GM18909 (cell line): Measurements from ENCODE around the gene MKNK1.

Experiments
- ATAC-seq: cut with Tn5 transposase; IDR thresholded peaks from one replicate; pipeline ENCODE4 v1.9.1; 2021; ENCODE audit warnings: mild to moderate bottlenecking; ENCODE audit not compliant: unreplicated experiment, poor library complexity

The MKNK1 gene

DNA sequence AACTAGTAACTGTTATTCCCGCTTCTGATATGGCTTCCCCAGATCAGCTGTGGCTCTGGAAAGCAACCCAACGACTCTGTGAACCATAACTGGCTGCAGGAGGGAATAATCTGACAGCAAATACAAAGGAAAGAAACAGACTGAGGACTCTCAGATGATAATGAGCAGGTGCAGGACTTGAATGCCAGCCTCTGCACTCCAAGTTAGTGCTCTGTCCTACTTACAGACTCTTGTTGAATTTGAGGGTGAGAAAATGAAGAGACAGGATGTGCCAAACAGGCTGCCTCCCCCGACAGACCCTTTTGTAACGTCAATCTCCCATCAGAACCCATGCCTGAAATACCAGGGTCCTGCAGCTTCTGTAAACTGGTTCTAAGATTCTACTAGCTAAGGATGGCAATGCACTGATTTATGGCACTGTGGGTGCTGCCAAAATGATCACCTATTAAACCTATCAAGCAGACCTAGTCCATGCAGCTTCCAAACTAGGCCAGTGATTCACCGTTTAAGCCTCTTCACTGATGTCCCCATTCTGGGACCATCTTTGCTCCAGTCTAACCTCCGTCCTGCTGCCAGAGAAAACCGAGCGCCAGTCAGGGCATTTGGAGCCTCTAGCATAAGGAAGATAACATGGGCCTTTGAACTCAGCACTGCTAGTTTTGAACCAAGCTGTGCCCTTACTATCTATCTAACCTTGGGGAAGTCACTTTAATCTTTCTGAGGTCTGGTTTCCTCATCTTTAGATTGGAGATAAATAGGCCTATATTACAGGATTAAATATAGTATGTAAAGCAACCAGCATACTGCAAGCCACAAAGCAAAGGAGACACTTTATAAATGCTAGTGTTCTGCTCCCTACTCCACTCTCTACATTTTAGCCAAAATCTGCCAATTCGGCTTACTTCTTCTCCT, 4.8 kb downstream of the MKNK1 start:
- ATAC-seq: no peak

DNA sequence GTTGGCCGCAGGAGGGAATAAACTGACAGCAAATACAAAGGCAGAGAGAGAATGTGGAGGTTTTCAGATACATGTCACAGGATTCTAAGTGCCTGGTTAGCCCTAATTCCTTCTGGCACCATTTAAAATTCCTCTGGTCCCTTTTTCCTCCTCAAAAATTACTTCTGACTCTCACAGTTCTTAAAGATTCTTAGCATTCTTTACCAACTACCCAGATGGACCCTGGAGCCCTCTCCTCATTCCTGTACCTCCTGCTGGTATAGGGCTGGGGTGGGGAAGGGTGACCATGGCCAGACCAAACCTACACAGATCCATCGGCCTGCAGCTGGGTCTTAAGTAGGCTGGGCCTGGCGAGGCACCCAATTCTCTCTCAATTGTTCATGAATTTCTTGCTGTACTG, 7.2 kb downstream of the MKNK1 start:
- ATAC-seq: no peak

DNA sequence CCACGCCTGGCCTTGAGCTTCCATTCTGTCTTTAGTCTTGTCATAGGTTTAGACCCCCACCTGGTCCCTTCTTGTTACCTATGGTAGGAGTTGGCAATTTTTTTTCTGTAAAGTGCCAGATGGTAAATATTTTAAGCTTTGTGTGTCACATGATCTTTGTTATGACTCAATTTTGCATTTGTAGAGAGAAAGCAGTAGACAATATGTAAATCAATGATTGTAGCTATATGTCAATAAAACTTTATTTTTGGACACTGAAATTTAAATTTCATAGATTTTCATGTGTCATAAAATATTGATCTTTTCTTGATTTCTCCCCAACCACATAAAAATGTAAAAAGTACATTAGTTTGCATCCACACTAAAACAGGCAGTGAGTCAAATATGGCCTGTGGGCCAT, 8.0 kb downstream of the MKNK1 start:
- ATAC-seq: no peak

DNA sequence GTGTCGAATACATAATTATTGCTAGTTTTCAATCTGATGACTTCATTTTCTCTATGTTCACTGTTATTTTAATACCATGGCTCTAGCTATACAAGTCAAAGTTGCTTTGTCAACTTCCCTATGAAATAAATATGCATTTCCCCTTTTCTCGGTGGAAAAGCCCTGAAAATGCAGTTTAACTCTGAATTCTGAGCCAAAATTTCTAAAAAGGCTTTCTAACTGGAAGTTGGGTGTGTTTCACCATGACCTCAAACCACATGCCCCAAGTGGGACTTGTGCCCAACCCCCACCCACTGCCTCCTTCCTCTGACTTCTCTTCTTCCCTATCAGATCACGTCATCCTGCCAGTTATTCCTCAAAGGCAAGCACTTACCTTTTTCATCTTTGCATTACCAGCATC, 8.9 kb downstream of the MKNK1 start:
- ATAC-seq: no peak

DNA sequence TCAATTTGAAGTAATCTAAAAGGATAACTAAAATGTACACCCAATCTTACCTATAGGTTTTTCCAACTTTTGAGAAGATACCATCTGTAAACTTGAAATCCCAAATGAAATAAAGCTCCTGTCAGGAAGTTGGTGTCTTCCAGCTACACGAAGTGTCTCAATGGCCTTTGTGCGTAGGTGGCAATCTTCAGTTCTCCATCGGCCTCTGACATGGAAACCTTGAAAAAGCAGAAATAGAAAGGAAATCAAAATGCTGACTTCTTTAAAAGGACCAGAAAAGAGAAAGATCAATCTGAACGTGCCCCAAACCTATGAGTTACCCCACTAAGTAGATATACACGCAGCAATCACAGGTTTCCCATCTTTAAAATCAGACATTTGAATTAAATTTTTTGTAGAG, 10.0 kb downstream of the MKNK1 start:
- no peak for ATAC-seq

DNA sequence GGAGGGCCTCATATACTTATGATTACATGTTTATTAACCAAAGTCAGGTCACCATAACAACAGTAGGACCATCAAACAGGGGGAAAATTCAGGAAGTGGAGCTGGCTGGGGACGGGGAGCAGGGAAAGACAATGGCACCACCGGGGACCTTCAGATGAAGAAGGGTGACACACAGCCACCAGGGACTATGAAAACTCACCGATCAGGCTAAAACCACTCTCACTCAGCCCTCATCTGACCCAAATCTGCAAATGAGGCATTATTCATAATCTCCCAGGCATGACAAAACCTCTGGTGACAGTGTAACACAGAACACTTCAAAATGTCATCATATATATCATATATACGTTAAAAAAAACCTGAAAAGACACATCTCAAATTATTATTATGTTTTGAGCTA, 11.2 kb downstream of the MKNK1 start:
- ATAC-seq: no peak

DNA sequence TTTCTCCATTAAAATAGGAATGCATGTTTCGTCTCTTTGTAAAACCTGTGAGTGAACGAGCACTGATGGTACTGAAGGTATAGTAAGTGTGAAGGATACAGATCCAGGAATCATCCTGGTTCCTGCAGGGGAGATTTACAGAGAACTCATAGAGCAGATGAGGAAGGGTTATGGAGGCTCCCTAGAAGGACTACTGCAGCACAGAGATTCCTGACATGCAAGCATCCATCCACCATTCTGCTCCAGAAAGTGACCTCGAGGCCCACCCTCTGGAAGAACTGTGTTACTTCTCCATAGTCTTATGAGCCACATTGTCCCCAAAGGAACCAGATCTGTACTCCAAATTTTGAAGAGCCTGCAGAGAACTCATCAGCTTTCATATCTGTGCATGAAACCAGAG, 14.5 kb downstream of the MKNK1 start:
- ATAC-seq: no peak

DNA sequence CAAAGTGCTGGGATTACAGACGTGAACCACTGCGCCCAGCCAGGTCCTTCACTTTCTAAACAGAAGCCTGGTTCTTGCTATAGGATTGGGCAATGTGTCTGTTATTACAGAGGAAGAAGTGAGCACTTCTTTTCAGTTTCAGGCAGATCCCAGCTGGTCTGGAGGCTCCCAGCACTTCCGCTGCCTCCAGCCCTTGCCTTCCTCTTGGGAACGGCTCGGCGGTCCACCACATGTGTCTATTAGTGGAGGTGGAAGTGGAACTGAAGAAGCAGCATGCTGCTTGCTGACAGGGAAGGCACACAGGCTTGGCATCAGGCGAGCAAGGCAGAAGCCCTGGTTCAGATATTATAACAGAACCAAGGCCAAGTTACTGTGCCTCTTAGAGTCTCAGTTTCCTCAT, 17.0 kb downstream of the MKNK1 start:
- no peak for ATAC-seq

DNA sequence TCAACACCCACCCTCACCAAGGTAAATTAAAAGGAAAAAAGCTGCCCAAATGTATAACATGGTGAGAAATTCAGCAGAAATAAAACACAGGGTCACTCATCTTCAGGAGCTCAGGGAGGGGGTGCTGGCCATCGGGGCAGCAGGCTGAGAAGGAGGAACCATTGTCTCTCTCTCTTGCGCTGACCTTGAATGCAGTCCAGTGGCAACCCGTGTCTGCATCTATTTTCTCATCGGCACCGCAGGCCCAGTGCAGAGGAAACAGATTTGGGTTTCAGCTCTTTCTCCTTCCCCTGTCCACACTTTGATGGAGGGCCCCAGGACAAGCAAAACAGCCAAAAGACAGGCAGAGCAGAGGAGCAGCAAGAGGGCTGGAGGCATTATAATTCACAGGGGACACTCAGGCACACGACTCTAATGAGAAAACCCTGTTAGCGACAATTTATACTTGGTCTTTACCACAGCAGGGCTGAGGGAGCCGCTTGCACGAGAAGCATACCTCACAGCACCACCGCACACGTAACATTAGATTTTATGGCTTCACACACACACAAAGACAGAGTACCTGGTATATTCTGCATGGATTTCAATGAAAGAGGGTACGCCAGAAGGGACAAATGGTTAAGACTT, 18.6 kb downstream of the MKNK1 start:
- no peak for ATAC-seq

DNA sequence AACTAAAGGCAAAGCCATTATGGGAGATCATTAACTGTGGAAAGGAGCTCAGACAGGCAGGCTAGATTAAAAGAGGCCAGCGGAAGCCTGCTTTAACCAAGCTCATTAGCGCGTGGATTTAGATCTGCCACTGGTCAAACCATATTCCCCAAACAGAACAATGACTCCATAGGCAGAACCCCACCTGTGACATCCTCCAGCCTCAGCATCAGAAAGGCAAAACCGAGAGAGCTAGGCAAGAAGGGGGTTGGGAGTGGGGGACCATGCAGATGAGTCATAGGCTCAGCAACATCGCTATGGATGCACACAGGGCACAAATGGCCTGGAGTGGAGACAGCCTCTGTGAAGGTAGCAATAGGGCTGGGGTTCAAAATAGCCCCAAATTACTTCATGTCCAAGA, 20.6 kb downstream of the MKNK1 start:
- no peak for ATAC-seq

DNA sequence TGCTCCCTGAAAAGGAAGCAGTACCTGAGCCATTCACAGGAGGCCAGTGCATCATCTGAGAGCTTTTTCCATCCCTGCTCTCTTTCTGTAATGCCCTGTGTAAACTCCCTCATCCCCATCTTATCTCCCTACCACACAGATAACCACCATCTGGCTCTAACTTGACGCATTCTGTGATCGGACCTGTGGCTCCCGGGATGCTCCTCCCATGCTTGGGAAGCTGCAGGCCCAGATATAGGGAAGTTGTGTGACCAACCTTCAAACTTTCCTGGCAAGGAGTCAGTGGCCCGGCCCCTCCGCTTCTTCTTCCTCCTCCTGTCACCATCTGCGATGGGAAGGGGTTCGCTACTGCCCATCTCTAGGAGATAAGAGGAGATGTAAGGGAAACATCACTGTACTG, 21.1 kb downstream of the MKNK1 start:
- ATAC-seq: no peak

DNA sequence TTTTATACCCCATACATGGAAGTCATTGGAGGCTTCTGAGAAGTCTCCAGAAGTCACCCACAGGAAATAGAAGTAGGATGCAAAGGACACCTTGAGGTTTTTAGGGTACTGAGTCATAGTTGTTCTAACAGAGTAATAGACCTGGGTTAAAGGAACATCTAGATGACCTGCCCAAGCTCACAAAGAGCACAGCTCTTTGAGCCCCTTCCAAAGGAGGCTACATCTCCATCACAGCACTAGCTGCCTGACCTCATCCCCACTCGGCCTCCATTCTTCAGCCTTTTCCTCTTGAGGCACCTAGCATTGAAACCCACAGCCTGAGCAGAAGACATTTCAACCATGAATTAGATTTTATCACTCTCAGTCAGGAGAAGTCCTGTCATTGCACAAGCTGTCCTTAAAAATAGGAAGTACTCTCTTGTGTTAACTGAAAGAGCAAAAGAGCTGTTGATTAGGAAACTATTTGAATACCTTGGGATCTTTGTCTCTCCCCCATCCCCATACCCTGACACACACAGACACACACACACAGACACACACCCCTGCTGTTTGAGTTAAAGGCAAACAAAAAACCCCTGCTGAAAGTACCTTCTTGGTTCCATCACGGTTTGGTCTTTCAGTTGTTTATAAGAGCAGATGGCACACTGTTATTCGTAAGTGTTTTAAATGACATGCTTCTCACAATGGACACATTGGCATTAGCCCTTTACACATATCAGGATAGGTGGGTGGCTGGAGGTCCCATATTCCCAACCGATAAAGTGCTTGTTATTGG, 22.2 kb downstream of the MKNK1 start:
- ATAC-seq: no peak

DNA sequence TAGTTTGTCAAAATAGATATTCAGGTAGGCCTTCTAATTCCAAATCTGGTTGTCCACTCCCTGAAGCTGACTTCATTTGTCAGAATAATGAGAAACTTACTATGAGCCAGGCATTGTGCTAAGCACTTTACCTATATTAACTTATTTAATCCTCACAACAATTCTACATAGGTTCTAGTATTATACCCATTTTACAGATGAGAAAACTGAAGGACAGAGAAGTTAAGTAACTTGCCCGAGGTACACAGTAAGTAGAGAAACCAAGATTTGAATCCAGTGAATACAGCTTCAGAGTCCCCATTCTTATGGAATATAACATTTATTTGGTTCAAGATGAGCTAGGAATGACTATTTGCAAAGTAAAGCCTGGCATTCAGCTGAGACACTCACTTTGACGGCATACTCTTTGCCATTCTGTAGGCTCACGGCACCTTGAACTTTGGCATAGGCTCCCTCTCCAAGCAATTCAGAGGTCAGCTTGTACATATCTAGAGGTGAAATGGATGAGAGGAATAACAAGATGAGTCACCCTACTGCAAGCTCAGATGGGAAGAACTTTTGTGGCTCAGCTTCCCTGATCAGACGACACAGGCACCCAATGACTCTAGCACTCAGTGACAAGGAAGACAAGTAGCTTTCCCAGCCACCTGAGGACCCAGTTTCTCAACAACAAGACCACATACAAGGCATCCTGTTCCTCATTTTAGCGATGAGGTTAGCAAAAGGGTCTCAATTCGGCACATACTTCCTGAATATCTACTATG, 23.7 kb downstream of the MKNK1 start:
- ATAC-seq: no peak

DNA sequence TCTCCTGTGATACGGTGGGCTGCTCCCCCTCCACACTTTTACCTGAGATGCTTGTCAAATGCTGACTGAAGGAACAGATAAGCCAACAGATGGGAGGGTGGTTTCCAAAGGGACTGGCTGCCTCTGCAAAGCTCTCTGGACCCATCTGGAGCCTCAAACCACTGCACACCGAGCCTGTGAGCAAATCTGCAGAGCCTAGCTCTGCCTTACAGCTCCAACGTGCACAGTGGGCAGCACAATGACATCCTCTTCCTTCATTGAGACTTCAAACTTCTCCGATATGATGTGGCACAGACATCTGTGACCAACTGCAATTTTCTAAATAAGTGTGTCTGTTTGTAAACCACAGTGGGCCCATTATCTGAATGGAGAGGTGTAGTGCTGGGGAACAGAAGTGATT, 26.4 kb downstream of the MKNK1 start:
- no peak for ATAC-seq

DNA sequence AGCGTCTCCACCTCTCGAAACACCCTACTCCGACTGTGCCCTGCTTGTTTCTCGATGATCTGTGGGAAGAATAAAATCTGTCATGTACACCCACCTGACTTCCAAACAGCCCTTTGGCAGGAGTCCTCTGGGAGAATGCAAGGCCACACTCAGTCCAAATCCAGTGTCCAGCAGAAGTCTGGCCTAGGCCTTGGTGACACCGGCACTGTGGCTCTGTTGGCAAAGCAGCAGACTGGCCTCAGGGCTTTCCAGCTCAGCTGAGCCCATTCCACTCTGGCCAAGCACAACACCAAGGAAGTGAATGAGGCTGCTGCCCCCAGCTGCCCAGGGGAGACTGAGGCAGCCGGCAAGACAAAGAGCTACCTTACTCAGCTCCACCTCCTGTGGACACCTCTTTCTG, 27.5 kb downstream of the MKNK1 start:
- no peak for ATAC-seq

DNA sequence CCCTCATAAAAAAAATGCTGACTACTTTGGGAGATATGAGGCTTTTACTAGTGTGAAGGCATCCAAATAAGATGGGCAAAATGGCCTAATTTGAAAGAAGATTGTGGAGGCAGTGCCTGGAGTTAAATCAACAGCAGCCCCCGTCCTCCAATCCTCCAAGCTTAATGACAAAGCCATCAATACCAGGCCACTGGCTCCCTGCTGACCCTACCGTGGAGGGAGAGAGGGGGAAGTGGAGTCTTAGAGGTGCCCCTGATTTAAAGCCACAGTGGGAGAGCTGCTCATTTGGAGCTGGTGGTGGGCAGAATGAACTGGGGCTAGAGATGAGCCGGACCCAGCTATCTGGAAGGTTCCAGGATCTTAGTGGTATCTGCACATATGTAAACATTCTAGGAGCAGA, 28.3 kb downstream of the MKNK1 start:
- no peak for ATAC-seq

DNA sequence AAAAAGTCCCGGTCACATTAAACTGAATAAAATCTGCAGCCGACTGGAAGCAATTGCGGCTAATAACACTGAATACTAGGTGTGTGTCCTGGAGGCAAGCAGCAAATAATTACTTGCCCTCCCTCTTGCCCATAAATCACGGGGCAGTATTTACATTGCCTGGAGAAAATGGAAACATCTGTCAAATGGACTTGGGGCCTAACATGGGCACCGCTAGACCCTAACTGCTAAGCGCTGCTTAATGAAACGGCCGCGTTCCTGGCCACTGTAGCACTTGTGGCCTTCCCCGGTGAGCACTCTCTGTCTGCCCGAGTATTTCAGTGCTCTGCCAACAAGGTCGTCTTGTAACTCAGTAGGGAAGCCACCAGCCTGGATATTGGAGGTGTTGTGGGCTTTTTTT, 28.8 kb downstream of the MKNK1 start:
- ATAC-seq: no peak

DNA sequence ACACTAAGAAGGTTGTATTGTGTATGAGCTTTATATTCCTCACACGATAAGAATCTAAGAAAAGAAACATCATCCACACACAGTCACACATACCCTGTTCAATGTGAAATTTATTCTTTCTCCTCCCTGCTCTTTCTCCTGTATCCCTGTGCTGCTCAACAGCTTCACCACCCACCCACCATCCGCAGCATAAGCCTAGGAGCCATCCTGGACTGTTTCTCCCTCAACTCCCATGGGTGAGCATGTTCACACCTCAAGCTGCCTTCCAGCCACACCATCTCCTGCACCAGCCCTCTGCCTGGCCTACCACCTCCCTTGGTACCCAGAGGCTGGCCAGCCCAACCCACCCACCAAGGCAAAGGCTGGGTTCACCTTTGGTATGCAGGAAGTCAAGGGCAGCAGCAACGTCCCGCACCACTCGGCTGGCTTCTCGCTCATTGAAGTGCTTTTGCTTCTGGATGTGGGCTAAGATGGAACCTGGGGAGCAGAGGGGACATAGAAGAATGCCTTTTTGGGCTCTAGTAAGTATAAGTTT, 32.3 kb downstream of the MKNK1 start:
- no peak for ATAC-seq

DNA sequence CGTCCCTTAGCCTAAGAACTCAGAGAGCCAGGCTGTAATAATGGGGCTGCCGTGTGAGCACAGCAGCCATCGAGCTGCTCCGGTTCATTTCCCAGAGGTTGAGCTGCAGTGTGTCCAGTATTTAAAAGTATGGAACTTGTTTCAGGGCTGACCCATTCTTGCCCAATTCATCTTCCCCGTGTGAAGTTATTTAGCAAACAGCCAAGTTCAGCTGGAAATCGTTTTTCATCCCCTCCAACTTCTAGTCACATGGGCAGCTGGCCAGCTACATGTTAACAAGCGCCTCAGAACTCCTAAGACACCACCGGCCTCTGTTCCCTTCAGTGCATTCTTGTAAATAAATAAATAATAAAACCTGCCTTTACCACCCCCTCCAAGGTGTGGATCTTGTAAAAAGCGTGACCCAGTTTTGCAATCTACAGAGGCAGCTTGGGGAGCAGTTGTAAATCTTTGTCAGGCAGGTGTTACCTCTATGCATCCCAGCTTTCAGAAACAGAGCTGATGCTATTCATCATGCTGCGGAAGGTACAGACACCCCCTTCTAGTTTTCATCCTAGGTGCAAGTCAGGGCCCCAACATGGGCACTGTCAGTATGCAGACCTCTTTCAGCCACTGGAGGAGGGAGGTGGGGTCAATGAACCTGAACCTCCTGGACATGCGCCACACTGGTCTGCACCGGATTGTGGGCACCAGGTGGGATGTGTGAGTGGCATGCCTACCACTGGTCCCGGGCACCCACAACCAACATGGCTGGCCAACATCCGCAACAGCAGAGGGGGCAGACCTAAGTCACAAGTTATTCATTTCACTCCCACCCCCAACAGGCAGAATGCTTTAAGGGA, 34.0 kb downstream of the MKNK1 start:
- no peak for ATAC-seq
